GM12878 (cell line): Measurements from ENCODE around the gene CSMD2. TPM values are rescaled to one million over a fixed set of nuclear protein-coding genes. Genes with fewer than 3 reads are reported as not detected.

Experiments
- ATAC-seq: fragments of 200-7000 bp; cut with Tn5 transposase; 3 replicates; pipeline ENCODE4 v1.9.1; 2020; ENCODE audit warnings: mild to moderate bottlenecking, moderate library complexity
- BruUV-seq: library from RNA; stranded (reverse); fragments of 400-500 nt; replicated peaks from 2 replicates; lab custom pipeline; 2021; lab: Mats Ljungman, UMichigan
- CTCF ChIA-PET: fragments of 300-600 bp; sonication (Branson Sonifier 250); formaldehyde crosslinking; extraction: SDS; loops from one replicate; lab custom pipeline; 2021; ENCODE audit warnings: inconsistent platforms; lab: Yijun Ruan, JAX
- POLR2A ChIA-PET: fragments of 350-600 bp; formaldehyde crosslinking; extraction: SDS; loops from one replicate; lab custom pipeline; 2021; ENCODE audit warnings: inconsistent platforms; lab: Charles Lee
- RAD21 ChIA-PET: fragments of 300-600 bp; sonication (Branson Sonifier 250); formaldehyde crosslinking; loops from one replicate; lab custom pipeline; 2023; ENCODE audit warnings: antibody characterized with exemption; ENCODE audit not compliant: unreplicated experiment; lab: Charles Lee
- SMC1A ChIA-PET: fragments of 300-600 bp; sonication (Branson Sonifier 250); formaldehyde crosslinking; loops from one replicate; lab custom pipeline; 2023; ENCODE audit not compliant: unreplicated experiment, uncharacterized antibody; lab: Charles Lee
- DNase-seq: peaks from one replicate; pipeline ENCODE4 v3.0.0-alpha.2; 2011; ENCODE audit warnings: low read depth, low spot score
- FAIRE-seq: peaks from 3 replicates; lab custom pipeline; 2011; peaks lifted over from hg19 to GRCh38; lab: Jason Lieb, UNC
- H2AFZ ChIP-seq: 2 replicates; pipeline ENCODE4 v1.6.0; 2011; ENCODE audit warnings: low read depth, low read length, control low read depth; ENCODE audit not compliant: control insufficient read depth
- H3K27ac ChIP-seq: 2 replicates; pipeline ENCODE4 v1.5.1; 2011; ENCODE audit warnings: control low read depth; ENCODE audit not compliant: control insufficient read depth, insufficient read depth
- H3K27me3 ChIP-seq, 2 experiments: replicated peaks in 1 of 2; 2 replicates each; pipeline versions ENCODE4 v1.6.0 to v1.6.1; 2011; ENCODE audit warnings: low read length in 1 of 2; ENCODE audit not compliant: control insufficient read depth in 2 of 2, insufficient read depth in 2 of 2
- H3K36me3 ChIP-seq, 2 experiments: 2 replicates each; pipeline ENCODE4 v1.5.1; 2011; ENCODE audit warnings: low read length in 1 of 2; ENCODE audit not compliant: control insufficient read depth in 2 of 2, insufficient read depth in 2 of 2
- H3K4me1 ChIP-seq: 2 replicates; pipeline ENCODE4 v1.6.1; 2011; ENCODE audit warnings: mild to moderate bottlenecking, low read length, moderate library complexity, mixed read lengths; ENCODE audit not compliant: control insufficient read depth, insufficient read depth
- H3K4me2 ChIP-seq: 2 replicates; pipeline ENCODE4 v1.6.0; 2011; ENCODE audit warnings: control low read depth; ENCODE audit not compliant: control insufficient read depth, insufficient read depth
- H3K4me3 ChIP-seq: fragments of 200-600 bp; sonication (generic); 2 replicates; pipeline ENCODE4 v1.5.1; 2016
- H3K79me2 ChIP-seq: 2 replicates; pipeline ENCODE4 v1.6.0; 2011; ENCODE audit warnings: low read length; ENCODE audit not compliant: control insufficient read depth, insufficient read depth
- H3K9ac ChIP-seq: 2 replicates; pipeline ENCODE4 v1.8.0; 2011; ENCODE audit warnings: low read length, control low read depth, mixed read lengths; ENCODE audit not compliant: control insufficient read depth, insufficient read depth
- H3K9me3 ChIP-seq: replicated peaks from 3 replicates; pipeline ENCODE4 v1.5.1; 2011; ENCODE audit warnings: mild to moderate bottlenecking, low read length; ENCODE audit not compliant: control insufficient read depth, insufficient read depth
- H4K20me1 ChIP-seq: 2 replicates; pipeline ENCODE4 v1.6.0; 2011; ENCODE audit not compliant: control insufficient read depth, insufficient read depth
- CHD2 ChIP-seq: IDR thresholded peaks from 2 replicates; pipeline ENCODE4 v1.6.1; 2011; ENCODE audit warnings: low read depth, low read length, improper control_type of control experiment, borderline replicate concordance
- E4F1 ChIP-seq: fragments of 450-650 bp; IDR thresholded peaks from 2 replicates; pipeline ENCODE4 v1.6.1; 2018; ENCODE audit warnings: borderline replicate concordance, mild to moderate bottlenecking; ENCODE audit not compliant: partially characterized antibody
- KDM1A ChIP-seq: fragments of 200-600 bp; sonication (generic); IDR thresholded peaks from 2 replicates; pipeline ENCODE4 v1.6.1; 2016; ENCODE audit warnings: borderline replicate concordance
- NR2C2 ChIP-seq: IDR thresholded peaks from 2 replicates; pipeline ENCODE4 v1.6.1; 2011; ENCODE audit warnings: borderline replicate concordance, low read depth; ENCODE audit not compliant: control insufficient read depth, insufficient read length
- POLR2AphosphoS2 ChIP-seq: IDR thresholded peaks from 2 replicates; pipeline ENCODE4 v1.6.1; 2011; ENCODE audit warnings: low read depth, mild to moderate bottlenecking, low read length, improper control_type of control experiment, moderate library complexity
- POLR2AphosphoS5 ChIP-seq: IDR thresholded peaks from 2 replicates; pipeline ENCODE4 v1.6.1; 2011; ENCODE audit warnings: mild to moderate bottlenecking, low read length, inconsistent platforms
- POU2F2 ChIP-seq: IDR thresholded peaks from 3 replicates; pipeline ENCODE4 v1.6.1; 2011; ENCODE audit warnings: low read depth, mild to moderate bottlenecking, low read length, borderline replicate concordance
- YBX1 ChIP-seq: fragments of 450-650 bp; IDR thresholded peaks from 2 replicates; pipeline ENCODE4 v1.6.1; 2016; ENCODE audit warnings: antibody characterized with exemption
- WGBS: methylation state at CpG from one replicate; pipeline ENCODE4 v1.1.6; 2016; ENCODE audit warnings: low lambda C conversion rate; ENCODE audit not compliant: insufficient replicate concordance, insufficient coverage; ENCODE audit errors: missing lambda C conversion rate; 5-methylcytosine and 5-hydroxymethylcytosine counted together
- in situ Hi-C: fragments of 300-500 bp; cut with MboI; formaldehyde crosslinking; loops from 9 replicates; pipeline ENCODE4 v1.14.3; 2018; ENCODE audit warnings: mixed read lengths
- intact Hi-C: fragments of 100-400 bp; cut with micrococcal nuclease; formaldehyde crosslinking; loops from one replicate; pipeline ENCODE4 v1.14.2; 2022; ENCODE audit not compliant: unreplicated experiment
- polyA plus RNA-seq, 11 experiments: library from polyadenylated mRNA; depleted of rRNA in 4 of 11; unstranded in 6 of 11; stranded (reverse) in 5 of 11; fragments of >200 nt; fragmentation: Nextera tagmentation in 4 of 11; fragmentation: Illumina TruSeq in 1 of 11; extraction: Ambion mirVana in 4 of 11; extraction: Trizol in 1 of 11; gene quantifications; 1 replicate in 1 of 11; 2 replicates in 10 of 11; pipeline versions ENCODE4 v1.2.1 to v1.2.3, GENCODE V29; 2011 to 2016; ENCODE audit warnings: inconsistent platforms in 2 of 11, missing spikeins in 2 of 11, low read depth in 1 of 11
- total RNA-seq, 4 experiments: library from RNA; depleted of rRNA in 3 of 4; stranded (reverse); fragments of >200 nt in 3 of 4; fragmentation: Illumina TruSeq in 1 of 4; extraction: Trizol in 1 of 4; gene quantifications; 2 replicates each; pipeline versions ENCODE4 v1.2.1 to v1.2.3, GENCODE V29; 2013 to 2021

The CSMD2 gene
- total and polyA plus RNA-seq, 10 of the 15 experiments (the other 5 are each of a cell fraction or from before 2014, with no cell fraction given), result under 0.01 TPM; not detected in 9

DNA sequence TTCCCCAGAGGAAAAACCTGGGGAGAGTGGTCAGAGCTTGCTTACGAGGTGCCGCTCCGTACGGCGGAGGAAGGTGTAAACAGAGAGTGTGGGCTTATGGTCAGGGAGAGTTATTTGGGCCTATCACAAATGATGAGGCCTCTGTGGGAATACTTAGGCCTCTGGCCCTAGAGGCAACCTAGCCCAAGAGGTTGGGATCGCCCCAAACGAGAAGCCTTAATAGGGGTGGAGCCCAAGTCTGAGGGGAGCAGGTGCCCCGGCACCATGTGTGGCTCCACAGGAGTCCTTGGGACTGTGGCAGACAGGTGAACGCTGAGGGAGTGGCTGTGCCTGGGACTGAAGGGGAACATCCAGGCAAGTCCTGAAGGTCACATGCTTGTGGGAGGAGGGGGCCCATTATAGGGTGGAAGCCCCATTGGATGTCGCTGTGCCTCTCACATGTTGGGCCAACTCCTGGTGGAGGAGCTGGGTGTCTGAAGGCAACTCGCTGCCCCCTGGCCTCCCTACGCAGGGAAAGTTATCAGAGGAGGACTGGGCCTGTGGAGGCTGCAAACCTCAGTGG is 557.5 kb downstream of the CSMD2 start:
- no peaks in the 10 kb centered on the region for H3K36me3 ChIP-seq
- peaks cover 0 to 2% of the 10 kb centered on the region in 2 experiments; a peak in 1 of 4 replicates for H3K27me3 ChIP-seq
- no peaks in the 10 kb centered on the region; the same call in 2 of the 3 replicates for H3K9me3 ChIP-seq
- H4K20me1 ChIP-seq, result no peaks in the 10 kb centered on the region
- TF ChIP-seq POU2F2 (no peak), POLR2AphosphoS5 (no peak), KDM1A (no peak), NR2C2 (no peak), YBX1 (no peak), E4F1 (no peak), POLR2AphosphoS2 (no peak), CHD2 (no peak)
- TF ChIP-seq, all 136 proteins: peak for 0
- no peak overlapping the region for H2AFZ ChIP-seq
- ChIA-PET SMC1A (no interaction called here), POLR2A (no interaction called here), CTCF (no interaction called here), RAD21 (no interaction called here)
- intact Hi-C loops (no loop called here), in situ Hi-C loops (loop anchor here (25.0 kb wide), 1 partner anchor 670 kb away; no protein-coding TSS in a partner anchor)
- H3K79me2 ChIP-seq, result no peaks in the 10 kb centered on the region
- no peaks in the 10 kb centered on the region for H3K4me1 ChIP-seq
- FAIRE-seq, result no peak
- no peak overlapping the region for H3K4me2 ChIP-seq
- no peak for ATAC-seq
- H3K27ac ChIP-seq, result no peak overlapping the region
- no peak overlapping the region for H3K4me3 ChIP-seq
- DNase-seq, result no peak
- H3K9ac ChIP-seq, result no peak overlapping the region
- 41% methylated on average over 12 of the region's 12 CpGs for WGBS
- BruUV-seq, result no TSS peak
